ENCODE data around the gene MTA2. TPM values are rescaled to one million over a fixed set of nuclear protein-coding genes. Genes with fewer than 3 reads are reported as not detected.
"Not testable (repeated sequence)": the region's sequence is repeated elsewhere in the genome, so short reads cannot be mapped to it uniquely, and the experiment has no call there.

Gene MTA2
- total and polyA plus RNA-seq, 2 of the 8 experiments (the other 6 are each of a cell fraction or from before 2014, with no cell fraction given), result 25.7 to 114 TPM

GRCh38 chr11:62621027-62621566, 19.4 kb upstream of the MTA2 start (continued):
- TF ChIP-seq CTBP2 (IDR thresholded peaks at IDR 0.05; ENCODE audit: borderline replicate concordance, insufficient read depth, insufficient read length, low read length) (no peak), HDAC6 (IDR thresholded peaks at IDR 0.05; ENCODE audit: low read depth, low read length) (no peak), HDAC2 (IDR thresholded peaks at IDR 0.05; ENCODE audit: borderline replicate concordance in 1 of 2, low read depth in 2 of 2, low read length in 2 of 2) (no peak)

DNA sequence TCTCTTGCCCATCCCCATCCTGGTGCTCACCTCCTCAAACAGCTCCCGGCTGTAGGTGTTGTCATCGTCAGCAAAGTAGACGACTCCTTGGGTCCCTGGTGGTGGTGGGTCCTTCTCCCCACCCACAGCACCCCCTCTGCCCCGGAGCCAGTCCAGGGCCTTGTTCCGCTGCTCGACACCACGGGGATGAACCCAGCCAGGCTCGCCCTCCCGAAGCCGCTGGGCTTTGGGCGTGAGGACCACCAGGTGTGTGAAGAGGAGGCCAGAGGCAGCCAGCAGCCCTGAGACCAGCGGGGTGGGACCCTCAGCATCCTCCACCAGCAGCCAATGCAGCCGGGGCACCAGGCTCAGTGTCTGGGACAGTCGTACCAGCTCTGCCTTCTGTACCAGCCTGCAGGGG, 15.3 kb upstream of the MTA2 start:
- not testable (repeated sequence) for H3K9ac ChIP-seq (replicated peaks in 1 of 4; ENCODE audit: extremely low read depth in 1 of 4, low read depth in 3 of 4, low read length in 3 of 4)

More for the DNA sequence above, 15.3 kb upstream of the MTA2 start:
- H2AK5ac ChIP-seq (ENCODE audit: low read depth, low read length); H3K79me1 ChIP-seq (ENCODE audit: low read depth, low read length); H2BK120ac ChIP-seq (replicated peaks; ENCODE audit: low read depth, low read length); H2BK5ac ChIP-seq (ENCODE audit: low read depth, low read length); H4K20me1 ChIP-seq (replicated peaks in 1 of 2; ENCODE audit: control insufficient read depth in 1 of 2, insufficient read depth in 2 of 2, low read length in 2 of 2); H3K4ac ChIP-seq (replicated peaks; ENCODE audit: insufficient read length, low read depth, low read length); H2BK20ac ChIP-seq (ENCODE audit: low read length); H4K8ac ChIP-seq (ENCODE audit: extremely low read depth, insufficient read depth, low read length); H3K36me3 ChIP-seq (ENCODE audit: control insufficient read depth in 2 of 4, insufficient read depth in 4 of 4, low read length in 3 of 4); H2BK15ac ChIP-seq (ENCODE audit: low read length); H3K4me2 ChIP-seq (ENCODE audit: insufficient read depth in 1 of 2, low read depth in 2 of 2, low read length in 2 of 2); H2BK12ac ChIP-seq (ENCODE audit: low read depth, low read length); H3K4me3 ChIP-seq (ENCODE audit: extremely low read depth in 1 of 4, insufficient read depth in 2 of 4, low read depth in 3 of 4, low read length in 4 of 4); H4K5ac ChIP-seq (ENCODE audit: insufficient read length, low read depth, low read length); DNase-seq (ENCODE audit: low read depth in 1 of 2, low spot score in 2 of 2); H2AFZ ChIP-seq (ENCODE audit: low read length); H3K23me2 ChIP-seq (ENCODE audit: low read depth, low read length); H3K79me2 ChIP-seq (ENCODE audit: control insufficient read depth in 1 of 2, insufficient read depth in 2 of 2, low read length in 2 of 2); H3K9me3 ChIP-seq (ENCODE audit: insufficient read depth in 2 of 2, low read depth in 1 of 2, low read length in 1 of 2); H3K18ac ChIP-seq (ENCODE audit: extremely low read depth, low read length); H3K56ac ChIP-seq (replicated peaks; ENCODE audit: insufficient read length, low read depth, low read length); H3K23ac ChIP-seq (ENCODE audit: insufficient read length); H3K27ac ChIP-seq (ENCODE audit: low read depth, low read length); FAIRE-seq; H3K14ac ChIP-seq (ENCODE audit: insufficient read length); H4K91ac ChIP-seq (replicated peaks; ENCODE audit: insufficient read length, low read length); H3K27me3 ChIP-seq (replicated peaks in 1 of 4; ENCODE audit: control insufficient read depth in 3 of 4, extremely low read depth in 1 of 4, insufficient read depth in 3 of 4, low read length in 3 of 4): not testable (repeated sequence)
- peaks cover 0 to 14% (median 2%) of the 10 kb centered on the region in 4 experiments; a peak in 4 of 7 replicates for H3K4me1 ChIP-seq (replicated peaks in 1 of 4; ENCODE audit: control insufficient read depth in 3 of 4, insufficient read depth in 4 of 4, low read length in 3 of 4)
- ChIA-PET CTCF (ENCODE audit: partially characterized antibody) (interaction anchor here (1.2 to 1.3 kb wide), 2 partner anchors 23 to 24 kb away, joined by 3 read pairs; no protein-coding TSS in a partner anchor), POLR2A (ENCODE audit: partially characterized antibody) (interaction anchor here (0.7 to 15.8 kb wide), 5 partner anchors 21 to 1318 kb away, joined by 3 to 235 read pairs (median 4); partner anchors contain the start of genes C11orf98, CSKMT, GANAB and HNRNPUL2)
- WGBS, 2 experiments (ENCODE audit: extremely low coverage in 1 of 2, insufficient coverage in 1 of 2, insufficient read length in 1 of 2, insufficient replicate concordance in 2 of 2, low coverage in 1 of 2, low lambda C conversion rate in 2 of 2, missing lambda C conversion rate in 1 of 2), result 89% methylated on average over 5 of the region's 14 CpGs; no CpG with 5 or more reads in 1 of the 2 experiments

All from H1 (cell line).